AG04450 (cell line): Measurements from ENCODE around the gene HSF4. TPM values are rescaled to one million over a fixed set of nuclear protein-coding genes. Genes with fewer than 3 reads are reported as not detected.

Source experiments
- CTCF ChIA-PET: fragments of 300-600, 350-600 bp; formaldehyde crosslinking; extraction: SDS; loops from one replicate; lab custom pipeline; 2022; ENCODE audit warnings: antibody characterized with exemption, inconsistent platforms; lab: Charles Lee
- POLR2A ChIA-PET: fragments of 350-600 bp; formaldehyde crosslinking; extraction: SDS; loops from one replicate; lab custom pipeline; 2021; ENCODE audit warnings: antibody characterized with exemption, inconsistent platforms; lab: Yijun Ruan, JAX
- DNase-seq: peaks from one replicate; pipeline ENCODE4 v3.0.0-alpha.2; 2011; ENCODE audit warnings: low read depth, low spot score
- H3K27ac ChIP-seq: one replicate; pipeline ENCODE4 v1.5.1; 2012; ENCODE audit warnings: low read depth, low read length, control low read depth
- H3K27me3 ChIP-seq: one replicate; pipeline ENCODE4 v1.6.0; 2012; ENCODE audit warnings: low read length; ENCODE audit not compliant: control insufficient read depth, insufficient read depth
- H3K4me3 ChIP-seq: 2 replicates; pipeline ENCODE4 v1.5.1; 2011; ENCODE audit warnings: mild to moderate bottlenecking, low read depth, low read length, control low read depth
- H3K9me3 ChIP-seq: 2 replicates; pipeline ENCODE4 v1.5.1; 2012; ENCODE audit warnings: low read length; ENCODE audit not compliant: control insufficient read depth, insufficient read depth
- polyA plus RNA-seq: library from polyadenylated mRNA; depleted of rRNA; stranded (reverse); fragments of >200 nt; gene quantifications from 2 replicates; pipeline ENCODE4 v1.2.3, GENCODE V29; 2011
- TF ChIP-seq, protein P1 (sequence below): IDR thresholded peaks from 2 replicates; pipeline ENCODE4 v1.5.1; 2011; ENCODE audit warnings: low read depth, low read length, control low read depth, inconsistent platforms

Gene HSF4
- polyA plus RNA-seq, 1 experiment = 0.82 TPM

DNA sequence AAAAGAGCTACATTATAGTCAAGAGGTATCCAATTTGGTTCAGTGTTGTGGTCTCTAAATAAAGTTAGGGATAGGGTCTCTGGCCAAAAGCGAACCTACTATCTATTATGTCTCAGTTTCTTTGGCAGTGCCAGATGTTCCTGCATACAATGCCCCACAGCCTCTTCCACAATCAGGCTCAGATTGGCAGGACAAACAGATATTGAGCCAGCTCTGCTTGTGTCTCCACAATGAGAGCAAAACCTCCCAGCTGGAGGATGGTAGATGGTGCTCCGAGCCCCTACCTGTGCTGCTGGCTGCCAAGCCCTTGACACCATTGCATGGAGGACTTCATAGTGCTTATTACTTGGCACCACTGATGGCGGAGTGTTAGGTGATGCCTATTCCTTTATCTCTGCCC is 35.1 kb upstream of the HSF4 start:
- POLR2A ChIA-PET = no interaction called here
- H3K4me3 ChIP-seq = no peak overlapping the region
- no peak overlapping the region for H3K27ac ChIP-seq
- H3K9me3 ChIP-seq = no peaks in the 10 kb centered on the region
- TF ChIP-seq, protein P1, sequence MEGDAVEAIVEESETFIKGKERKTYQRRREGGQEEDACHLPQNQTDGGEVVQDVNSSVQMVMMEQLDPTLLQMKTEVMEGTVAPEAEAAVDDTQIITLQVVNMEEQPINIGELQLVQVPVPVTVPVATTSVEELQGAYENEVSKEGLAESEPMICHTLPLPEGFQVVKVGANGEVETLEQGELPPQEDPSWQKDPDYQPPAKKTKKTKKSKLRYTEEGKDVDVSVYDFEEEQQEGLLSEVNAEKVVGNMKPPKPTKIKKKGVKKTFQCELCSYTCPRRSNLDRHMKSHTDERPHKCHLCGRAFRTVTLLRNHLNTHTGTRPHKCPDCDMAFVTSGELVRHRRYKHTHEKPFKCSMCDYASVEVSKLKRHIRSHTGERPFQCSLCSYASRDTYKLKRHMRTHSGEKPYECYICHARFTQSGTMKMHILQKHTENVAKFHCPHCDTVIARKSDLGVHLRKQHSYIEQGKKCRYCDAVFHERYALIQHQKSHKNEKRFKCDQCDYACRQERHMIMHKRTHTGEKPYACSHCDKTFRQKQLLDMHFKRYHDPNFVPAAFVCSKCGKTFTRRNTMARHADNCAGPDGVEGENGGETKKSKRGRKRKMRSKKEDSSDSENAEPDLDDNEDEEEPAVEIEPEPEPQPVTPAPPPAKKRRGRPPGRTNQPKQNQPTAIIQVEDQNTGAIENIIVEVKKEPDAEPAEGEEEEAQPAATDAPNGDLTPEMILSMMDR = no peak
- DNase-seq = no peak
- CTCF ChIA-PET = interaction anchor here (1.1 to 2.1 kb wide), 2 partner anchors 26 to 56 kb away, joined by 3 to 6 read pairs; no protein-coding TSS in a partner anchor
- H3K27me3 ChIP-seq = no peaks in the 10 kb centered on the region

- POLR2A ChIA-PET = no interaction called here
Measured at GRCh38 chr16:67137605-67138004, 26.9 kb upstream of the HSF4 start.

GRCh38 chr16:67141391-67141790 is 23.2 kb upstream of the HSF4 start:
- TF ChIP-seq, protein P1 = no peak
- H3K27ac ChIP-seq = no peak overlapping the region
- CTCF ChIA-PET = interaction anchor here (0.8 to 2.6 kb wide), 3 partner anchors 9 to 41 kb away, joined by 3 to 15 read pairs (median 4); no protein-coding TSS in a partner anchor
- no peak for DNase-seq
- H3K9me3 ChIP-seq = no peaks in the 10 kb centered on the region; the same call in 1 of the 2 replicates
- POLR2A ChIA-PET = interaction anchor here (1.0 to 2.7 kb wide), 2 partner anchors 10 to 195 kb away, joined by 3 to 13 read pairs; partner anchors contain the start of gene B3GNT9
- H3K27me3 ChIP-seq = no peaks in the 10 kb centered on the region
- H3K4me3 ChIP-seq = no peak overlapping the region

More at GRCh38 chr16:67137605-67138004, 26.9 kb upstream of the HSF4 start:
- DNase-seq = no peak
- H3K4me3 ChIP-seq = no peak overlapping the region
- no peaks in the 10 kb centered on the region for H3K27me3 ChIP-seq
- H3K9me3 ChIP-seq = no peaks in the 10 kb centered on the region; the same call in 1 of the 2 replicates
- CTCF ChIA-PET = interaction anchor here (0.6 to 2.2 kb wide), 3 partner anchors 18 to 319 kb away, joined by 3 to 10 read pairs (median 4); no protein-coding TSS in a partner anchor
- no peak overlapping the region for H3K27ac ChIP-seq
- TF ChIP-seq, protein P1 = no peak

- DNase-seq = no peak
- CTCF ChIA-PET = interaction anchor here (1.5 to 2.6 kb wide), 2 partner anchors 10 to 13 kb away, joined by 3 to 15 read pairs; no protein-coding TSS in a partner anchor
Measured at GRCh38 chr16:67142342-67142741, 22.2 kb upstream of the HSF4 start.

DNA sequence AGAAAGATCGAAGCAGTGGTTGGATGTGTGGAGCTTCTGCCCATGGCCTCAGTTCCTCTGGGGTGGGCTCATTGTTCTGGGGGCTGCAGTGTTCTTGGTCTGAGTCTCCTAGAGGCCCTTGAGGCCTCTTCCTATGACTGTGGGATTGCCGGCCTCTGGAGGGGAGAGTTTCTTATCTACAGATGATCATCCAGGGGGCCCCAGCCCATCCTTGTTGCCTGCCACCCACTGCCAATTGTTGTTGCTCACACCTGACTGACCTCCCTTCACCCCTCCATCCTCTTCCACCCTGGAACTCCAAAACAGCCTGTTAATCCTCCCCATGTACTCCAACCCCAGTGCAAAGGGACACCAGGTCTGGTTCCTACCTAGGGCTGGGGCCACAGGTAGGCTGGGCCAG is 19.6 kb upstream of the HSF4 start:
- no peak for DNase-seq
- TF ChIP-seq, protein P1 = no peak
- Histone ChIP-seq H3K27me3 (no peaks in the 10 kb centered on the region), H3K9me3 (peaks cover 6% of the 10 kb centered on the region), H3K4me3 (no peak overlapping the region), H3K27ac (no peak overlapping the region)
- ChIA-PET POLR2A (no interaction called here), CTCF (interaction anchor here (1.2 kb wide), 1 partner anchor 10 kb away, joined by 3 read pairs; no protein-coding TSS in a partner anchor)

More at GRCh38 chr16:67142342-67142741, 22.2 kb upstream of the HSF4 start:
- H3K27ac ChIP-seq = no peak overlapping the region
- H3K4me3 ChIP-seq = no peak overlapping the region
- TF ChIP-seq, protein P1 = no peak
- H3K27me3 ChIP-seq = no peaks in the 10 kb centered on the region
- no peaks in the 10 kb centered on the region; the same call in 1 of the 2 replicates for H3K9me3 ChIP-seq
- POLR2A ChIA-PET = interaction anchor here (2.7 kb wide), 1 partner anchor 9 kb away, joined by 13 read pairs; the partner anchor contains the start of gene B3GNT9
